Sigmoid colon (tissue), 7 donors: ENCODE data around the gene ARL5C. TPM values are rescaled to one million over a fixed set of nuclear protein-coding genes. Genes with fewer than 3 reads are reported as not detected.

Source experiments
- DNase-seq: peaks from one replicate; pipeline ENCODE4 v3.0.0-alpha.2; 2019
- H3K27ac ChIP-seq, 4 donors: fragments of 200-600 bp; sonication (generic); one replicate each; pipeline ENCODE4 v1.5.1; 2016 to 2019; ENCODE audit warnings: mild to moderate bottlenecking in 1 of 4
- H3K27me3 ChIP-seq, 3 donors: fragments of 200-600 bp; sonication (generic); one replicate each; pipeline ENCODE4 v1.5.1; 2019; ENCODE audit warnings: mild to moderate bottlenecking in 1 of 3
- H3K36me3 ChIP-seq, 4 donors: fragments of 200-600 bp; sonication (generic); one replicate each; pipeline ENCODE4 v1.5.1; 2016 to 2019
- H3K4me1 ChIP-seq, 4 donors: fragments of 200-600 bp; sonication (generic); one replicate each; pipeline ENCODE4 v1.5.1; 2017 to 2019
- H3K4me3 ChIP-seq, 4 donors: fragments of 200-600 bp; sonication (generic); one replicate each; pipeline ENCODE4 v1.5.1; 2017 to 2019; ENCODE audit warnings: mild to moderate bottlenecking in 2 of 4, moderate library complexity in 1 of 4
- H3K9me3 ChIP-seq, 4 donors: fragments of 200-600 bp in 3 of 4; sonication (generic) in 3 of 4; one replicate each; pipeline versions ENCODE4 v1.5.1 to v1.6.1; 2013 to 2019
- EP300 ChIP-seq, 4 donors: sonication (generic); formaldehyde crosslinking; IDR thresholded peaks; one replicate each; pipeline ENCODE4 v1.6.1; 2017; ENCODE audit warnings: antibody characterized with exemption in 4 of 4
- POLR2A ChIP-seq, 2 donors: fragments of 450-650 bp; IDR thresholded peaks; one replicate each; pipeline ENCODE4 v1.6.1; 2016; ENCODE audit warnings: antibody characterized with exemption in 2 of 2, mild to moderate bottlenecking in 2 of 2, moderate library complexity in 2 of 2
- POLR2AphosphoS5 ChIP-seq, 4 donors: sonication (generic); formaldehyde crosslinking; IDR thresholded peaks; one replicate each; pipeline ENCODE4 v1.6.1; 2017; ENCODE audit warnings: antibody characterized with exemption in 4 of 4
- WGBS, 2 donors: extraction: QIAGEN DNeasy Blood & Tissue Kit; methylation state at CpG; one replicate each; pipeline ENCODE4 v1.1.7; 2013; 5-methylcytosine and 5-hydroxymethylcytosine counted together
- intact Hi-C: fragments of 100-400 bp; cut with DNase I; formaldehyde crosslinking; loops from one replicate; pipeline ENCODE4 v1.15.1; 2023
- polyA plus RNA-seq, 3 donors: library from polyadenylated mRNA; stranded (reverse); fragments of 200-250 nt; gene quantifications; one replicate each; pipeline ENCODE4 v1.2.3, GENCODE V29; 2013
- total RNA-seq, 4 donors: library from RNA; depleted of rRNA; stranded (reverse); fragments of >200 nt; gene quantifications; one replicate each; pipeline ENCODE4 v1.1.0, GENCODE V29; 2016
- TF ChIP-seq, protein P1 (sequence below), 4 experiments: fragments of 450-650 bp in 3 of 4; fragments of 200-600 bp in 1 of 4; IDR thresholded peaks; one replicate each; pipeline ENCODE4 v1.5.1; 2016 to 2019; ENCODE audit warnings: antibody characterized with exemption in 4 of 4, mild to moderate bottlenecking in 3 of 4, moderate library complexity in 2 of 4
- donor health status: healthy with polysubstance abuse.
- donor health status: Bipolar disorder and iron deficiency.
- donor health status: healthy.

The ARL5C gene
- total and polyA plus RNA-seq, 7 donors, result 0.28 TPM; not detected in 6

DNA sequence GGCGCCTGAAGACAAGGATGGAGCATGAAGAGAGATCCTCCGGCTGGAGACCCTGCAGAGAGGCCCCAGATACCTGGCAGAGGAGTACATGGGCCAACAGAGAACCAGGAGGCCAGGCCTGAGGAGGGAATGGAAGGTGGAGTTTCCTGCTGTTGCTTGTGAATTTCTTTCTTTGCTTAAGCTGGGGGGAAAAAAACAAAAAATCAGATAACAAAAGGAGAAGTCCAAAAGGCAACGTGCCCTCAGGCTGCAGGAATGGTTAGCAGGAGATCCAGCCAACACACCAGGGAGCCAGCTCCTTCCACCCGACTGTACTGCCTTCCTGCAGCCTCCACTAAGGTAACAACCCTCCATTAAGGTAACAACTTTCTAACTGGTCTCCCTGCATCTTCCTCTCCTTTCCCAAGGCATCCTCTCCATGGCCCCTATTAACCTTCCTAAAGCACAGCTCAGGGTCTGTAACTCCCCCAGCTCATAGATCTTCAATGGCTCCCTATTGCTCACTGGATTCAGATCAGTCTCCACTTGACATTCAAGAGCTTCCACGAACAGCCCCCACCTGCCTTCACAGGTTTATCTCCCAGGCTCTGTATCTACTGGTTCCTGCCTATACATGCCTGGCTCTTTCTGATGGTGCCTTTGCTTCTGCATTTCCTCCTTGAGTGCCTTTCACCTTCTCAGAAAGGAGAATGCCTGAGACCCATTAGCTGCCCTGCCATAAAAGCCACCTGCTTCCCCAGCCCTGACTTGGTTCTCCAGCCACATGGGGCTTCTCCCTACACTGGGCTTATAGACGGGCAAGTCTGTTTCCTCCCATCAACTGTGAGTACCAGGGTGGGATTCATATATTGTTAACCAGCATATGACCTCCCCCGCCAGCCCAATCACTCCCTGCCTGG, 725 bp upstream of the ARL5C start:
- Histone ChIP-seq H3K36me3 (no peaks in the 10 kb centered on the region), H3K9me3 (no peaks in the 10 kb centered on the region), H3K27ac (no peak overlapping the region), H3K4me3 (no peak overlapping the region), H3K4me1 (peaks cover 0 to 25% (median 16%) of the 10 kb centered on the region in 4 donors), H3K27me3 (no peaks in the 10 kb centered on the region)
- TF ChIP-seq, protein P1, sequence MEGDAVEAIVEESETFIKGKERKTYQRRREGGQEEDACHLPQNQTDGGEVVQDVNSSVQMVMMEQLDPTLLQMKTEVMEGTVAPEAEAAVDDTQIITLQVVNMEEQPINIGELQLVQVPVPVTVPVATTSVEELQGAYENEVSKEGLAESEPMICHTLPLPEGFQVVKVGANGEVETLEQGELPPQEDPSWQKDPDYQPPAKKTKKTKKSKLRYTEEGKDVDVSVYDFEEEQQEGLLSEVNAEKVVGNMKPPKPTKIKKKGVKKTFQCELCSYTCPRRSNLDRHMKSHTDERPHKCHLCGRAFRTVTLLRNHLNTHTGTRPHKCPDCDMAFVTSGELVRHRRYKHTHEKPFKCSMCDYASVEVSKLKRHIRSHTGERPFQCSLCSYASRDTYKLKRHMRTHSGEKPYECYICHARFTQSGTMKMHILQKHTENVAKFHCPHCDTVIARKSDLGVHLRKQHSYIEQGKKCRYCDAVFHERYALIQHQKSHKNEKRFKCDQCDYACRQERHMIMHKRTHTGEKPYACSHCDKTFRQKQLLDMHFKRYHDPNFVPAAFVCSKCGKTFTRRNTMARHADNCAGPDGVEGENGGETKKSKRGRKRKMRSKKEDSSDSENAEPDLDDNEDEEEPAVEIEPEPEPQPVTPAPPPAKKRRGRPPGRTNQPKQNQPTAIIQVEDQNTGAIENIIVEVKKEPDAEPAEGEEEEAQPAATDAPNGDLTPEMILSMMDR (IDR thresholded peaks at IDR 0.05), result no peak
- TF ChIP-seq POLR2A (IDR thresholded peaks at IDR 0.05) (no peak), EP300 (IDR thresholded peaks at IDR 0.05) (no peak), POLR2AphosphoS5 (IDR thresholded peaks at IDR 0.05) (no peak)
- DNase-seq, result no peak
- intact Hi-C loops, result loop anchor here (5.0 kb wide), 1 partner anchor 66 kb away; no protein-coding TSS in a partner anchor
- WGBS, 2 donors, result 57 to 58% methylated on average over 7 of the region's 7 CpGs

DNA sequence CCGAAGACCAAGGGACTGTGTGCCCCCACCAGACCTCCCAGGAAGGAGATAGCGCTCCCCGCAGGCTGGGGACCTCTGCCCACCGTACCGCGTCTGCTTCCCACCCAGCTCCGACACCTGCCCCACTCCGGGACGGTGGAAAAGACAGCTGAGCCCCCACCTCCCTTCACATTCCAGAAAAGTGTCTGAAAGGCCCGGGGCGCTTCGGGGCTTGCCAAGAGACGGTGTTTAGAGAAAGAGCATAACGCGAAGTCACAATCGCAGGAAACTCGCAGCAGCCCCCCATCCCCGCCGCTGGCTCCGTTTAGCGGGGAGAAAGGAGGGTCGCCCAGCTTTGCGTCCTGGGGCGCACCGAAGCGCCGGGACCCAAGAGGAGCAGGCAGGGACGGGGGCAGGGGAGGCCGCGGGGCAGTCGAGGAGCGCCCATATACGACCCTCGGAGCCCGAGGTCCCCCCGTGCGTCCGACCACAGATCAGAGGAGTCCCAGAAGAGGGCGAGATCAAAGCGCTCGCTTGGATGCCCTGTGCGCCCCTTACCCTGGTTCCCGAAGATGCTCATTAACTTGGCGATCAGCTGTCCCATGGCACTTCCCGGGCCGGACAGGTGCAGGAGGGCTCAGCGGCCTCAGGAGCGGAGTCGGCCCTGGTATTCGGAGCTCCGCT, 652 bp downstream of the ARL5C start:
- Histone ChIP-seq H3K9me3 (no peaks in the 10 kb centered on the region), H3K27me3 (no peaks in the 10 kb centered on the region), H3K36me3 (no peaks in the 10 kb centered on the region), H3K4me1 (peaks cover 0 to 25% (median 16%) of the 10 kb centered on the region in 4 donors), H3K4me3 (peak overlapping the region; percentile 35 to 62 (median 50)), H3K27ac (peak overlapping the region in 3 of 4 donors; percentile 50 to 64 (median 60))
- intact Hi-C loops, result loop anchor here (5.0 kb wide), 1 partner anchor 67 kb away; no protein-coding TSS in a partner anchor
- DNase-seq, result no peak
- 8 to 33% methylated on average over 51 of the region's 51 CpGs for WGBS, 2 donors
- TF ChIP-seq POLR2AphosphoS5 (IDR thresholded peaks at IDR 0.05), result no peak
- no peak for TF ChIP-seq EP300 (IDR thresholded peaks at IDR 0.05)
- TF ChIP-seq, protein P1 (IDR thresholded peaks at IDR 0.05), result no peak
- no peak for TF ChIP-seq POLR2A (IDR thresholded peaks at IDR 0.05)

DNA sequence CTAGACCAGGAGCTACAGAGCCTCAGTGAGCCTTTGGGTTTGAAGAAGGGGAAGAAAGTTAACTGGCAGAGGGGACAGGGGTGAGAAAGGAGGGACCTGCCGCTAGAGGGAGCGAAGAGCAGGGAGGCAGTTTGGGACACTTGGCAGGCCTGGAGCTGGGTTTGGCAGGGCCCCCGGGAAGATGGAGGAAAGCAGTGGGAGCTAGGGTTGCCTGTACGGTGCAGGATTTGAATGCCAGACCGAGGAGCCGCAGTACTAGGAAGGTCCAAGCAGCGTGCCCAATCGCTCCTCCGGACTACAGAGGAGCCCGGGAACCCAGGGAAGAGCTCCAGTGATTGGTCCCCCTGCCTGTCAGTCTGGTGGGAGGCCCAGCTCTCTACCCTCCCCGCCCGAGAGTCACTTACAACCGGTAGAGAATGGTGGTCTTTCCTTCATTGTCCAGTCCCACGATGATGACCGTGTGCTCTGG, 1.3 kb downstream of the ARL5C start:
- TF ChIP-seq, protein P1 (IDR thresholded peaks at IDR 0.05), result peak; percentile 79 to 91 (median 83)
- TF ChIP-seq EP300 (IDR thresholded peaks at IDR 0.05) (no peak), POLR2AphosphoS5 (IDR thresholded peaks at IDR 0.05) (peak in 3 of 4 donors; percentile 51 to 59 (median 59))
- WGBS, 2 donors, result 0% methylated on average over 15 of the region's 15 CpGs
- H3K4me1 ChIP-seq, result peaks cover 0 to 25% (median 16%) of the 10 kb centered on the region in 4 donors
- peak overlapping the region; percentile 35 to 62 (median 50) for H3K4me3 ChIP-seq
- H3K9me3 ChIP-seq, result no peaks in the 10 kb centered on the region
- H3K27ac ChIP-seq, result peak overlapping the region; percentile 35 to 64 (median 55)
- intact Hi-C loops, result loop anchor here (1.0 to 5.0 kb wide), 2 partner anchors 34 to 68 kb away; no protein-coding TSS in a partner anchor
- no peaks in the 10 kb centered on the region for H3K27me3 ChIP-seq
- peak; percentile 98 for DNase-seq
- no peaks in the 10 kb centered on the region for H3K36me3 ChIP-seq

GRCh38 chr17:39161962-39162361, 4.0 kb downstream of the ARL5C start:
- no peaks in the 10 kb centered on the region for H3K36me3 ChIP-seq
- no peak overlapping the region for H3K4me3 ChIP-seq
- 62 to 74% methylated on average over 2 of the region's 2 CpGs for WGBS, 2 donors
- H3K27me3 ChIP-seq, result peaks cover 0 to 3% (median 0%) of the 10 kb centered on the region in 3 donors
- no peak for TF ChIP-seq POLR2AphosphoS5 (IDR thresholded peaks at IDR 0.05)
- no peak for TF ChIP-seq EP300 (IDR thresholded peaks at IDR 0.05)
- TF ChIP-seq, protein P1 (IDR thresholded peaks at IDR 0.05), result no peak
- no peak for TF ChIP-seq POLR2A (IDR thresholded peaks at IDR 0.05)
- DNase-seq, result no peak
- peaks cover 0 to 22% (median 14%) of the 10 kb centered on the region in 4 donors for H3K4me1 ChIP-seq
- no peak overlapping the region for H3K27ac ChIP-seq
- intact Hi-C loops, result no loop called here
- H3K9me3 ChIP-seq, result no peaks in the 10 kb centered on the region
